ENCODE measurements around the gene GID4. TPM values are rescaled to one million over a fixed set of nuclear protein-coding genes. Genes with fewer than 3 reads are reported as not detected.

Gene GID4
- total and polyA plus RNA-seq, 2 of the 13 experiments (the other 11 are each of a cell fraction or from before 2014, with no cell fraction given) = 4.3 to 6.1 TPM

GRCh38 chr17:18064053-18064452 is 24.8 kb downstream of the GID4 start:
- DNase-seq (ENCODE audit: low spot score) (no peak), FAIRE-seq (no peak), ATAC-seq (no peak)
- intact Hi-C loops (cut with micrococcal nuclease; ENCODE audit: unreplicated experiment) = no loop called here
- H3K9ac ChIP-seq (ENCODE audit: insufficient read depth, low read depth, low read length) = no peak overlapping the region
- H3K4me2 ChIP-seq (ENCODE audit: low read depth, low read length) = no peak overlapping the region
- BruUV-seq (replicated peaks) = no TSS peak
- TF ChIP-seq ZNF138 (CRISPR knock-in tag; IDR thresholded peaks at IDR 0.05; ENCODE audit: low read depth) (no peak), KDM5B (CRISPR knock-in tag; IDR thresholded peaks at IDR 0.05; ENCODE audit: borderline replicate concordance) (no peak), HMG20B (CRISPR knock-in tag; conservative IDR thresholded peaks at IDR 0.05) (no peak), ZSCAN9 (CRISPR knock-in tag; IDR thresholded peaks at IDR 0.05; ENCODE audit: borderline replicate concordance) (no peak), ETS1 (CRISPR knock-in tag; IDR thresholded peaks at IDR 0.05) (no peak), ZNF232 (CRISPR knock-in tag; IDR thresholded peaks at IDR 0.05; ENCODE audit: borderline replicate concordance) (no peak), ESRRA (CRISPR knock-in tag; IDR thresholded peaks at IDR 0.05; ENCODE audit: low read depth) (no peak), PRMT3 (CRISPR knock-in tag; IDR thresholded peaks at IDR 0.05; ENCODE audit: borderline replicate concordance, low read depth) (no peak), ZNF12 (CRISPR knock-in tag; IDR thresholded peaks at IDR 0.05) (no peak), ZNF234 (CRISPR knock-in tag; conservative IDR thresholded peaks at IDR 0.05) (no peak), SMYD3 (CRISPR knock-in tag; IDR thresholded peaks at IDR 0.05) (no peak), NFKB2 (CRISPR knock-in tag; IDR thresholded peaks at IDR 0.05; ENCODE audit: borderline replicate concordance) (no peak), ZNF280D (CRISPR knock-in tag; IDR thresholded peaks at IDR 0.05) (no peak)
- H4K20me1 ChIP-seq (ENCODE audit: insufficient read depth, low read length) = no peaks in the 10 kb centered on the region
- no peaks in the 10 kb centered on the region for H3K27me3 ChIP-seq (ENCODE audit: control insufficient read depth in 1 of 2, insufficient read depth in 2 of 2, low read length in 2 of 2)
- no peak overlapping the region for H3K4me3 ChIP-seq (replicated peaks in 1 of 3; ENCODE audit: insufficient read depth in 1 of 3, low read depth in 2 of 3, low read length in 3 of 3)
- peaks cover 20 to 39% of the 10 kb centered on the region in 2 experiments for H3K36me3 ChIP-seq (replicated peaks in 1 of 2; ENCODE audit: control insufficient read depth in 1 of 2, insufficient read depth in 2 of 2, low read length in 2 of 2)
- ChIA-PET CTCF (ENCODE audit: low intra/inter-chr PET ratio, low total read pairs) (no interaction called here), POLR2A (no interaction called here)
- H3K79me2 ChIP-seq (ENCODE audit: insufficient read depth, low read length) = no peaks in the 10 kb centered on the region
- peaks cover 12% of the 10 kb centered on the region for H3K4me1 ChIP-seq (ENCODE audit: insufficient read depth, low read length)
- no peak overlapping the region for H2AFZ ChIP-seq (ENCODE audit: low read length)
- in situ Hi-C loops (cut with HindIII; ENCODE audit: extremely low pct_ligation_motif_present, low pct_unique_long_range_greater_than_20kb) = no loop called here
- H3K9me3 ChIP-seq (ENCODE audit: low read length) = no peaks in the 10 kb centered on the region
- 94% methylated on average over 2 of the region's 2 CpGs for WGBS (ENCODE audit: low lambda C conversion rate)
- H3K27ac ChIP-seq (ENCODE audit: extremely low read length, insufficient read depth, low read length) = no peak overlapping the region

All from HepG2 (cell line).